Right atrium auricular region (tissue), 2 donors: ENCODE measurements around the gene ELAVL2. TPM values are rescaled to one million over a fixed set of nuclear protein-coding genes. Genes with fewer than 3 reads are reported as not detected.

Experiments used
- DNase-seq: peaks from one replicate; pipeline ENCODE4 v3.0.0-alpha.2; 2019; ENCODE audit warnings: low spot score
- H3K27ac ChIP-seq, 2 donors: fragments of 200-600 bp; sonication (generic); 1 replicate in 1 of 2; 2 replicates in 1 of 2; pipeline ENCODE4 v1.5.1; 2016 to 2019
- H3K27me3 ChIP-seq, 2 donors: fragments of 200-600 bp; sonication (generic); one replicate each; pipeline versions ENCODE4 v1.5.1 to v1.6.0; 2017 to 2019
- H3K36me3 ChIP-seq: fragments of 200-600 bp; sonication (generic); one replicate; pipeline ENCODE4 v1.5.1; 2016
- H3K4me1 ChIP-seq, 2 donors: fragments of 200-600 bp; sonication (generic); one replicate each; pipeline versions ENCODE4 v1.5.1 to v1.6.0; 2017 to 2019
- H3K4me3 ChIP-seq, 2 donors: fragments of 200-600 bp; sonication (generic); 1 replicate in 1 of 2; 2 replicates in 1 of 2; pipeline ENCODE4 v1.5.1; 2017 to 2019; ENCODE audit warnings: mild to moderate bottlenecking in 1 of 2, moderate library complexity in 1 of 2
- H3K9me3 ChIP-seq, 2 donors: fragments of 200-600 bp; sonication (generic); one replicate each; pipeline ENCODE4 v1.5.1; 2019
- total RNA-seq, 2 donors: library from RNA; depleted of rRNA; stranded (reverse); fragments of >200 nt; gene quantifications; one replicate each; pipeline ENCODE4 v1.1.0, GENCODE V29; 2016
- TF ChIP-seq, protein P1 (sequence below), 2 donors: fragments of 200-600 bp; sonication (generic); IDR thresholded peaks; one replicate each; pipeline ENCODE4 v1.5.1; 2019; ENCODE audit warnings: antibody characterized with exemption in 2 of 2

Gene ELAVL2
- total RNA-seq, 2 donors from 2014 or later: 0.24 TPM; not detected in 1

GRCh38 chr9:23798325-23798724, 27.7 kb downstream of the ELAVL2 start:
- TF ChIP-seq, protein P1, sequence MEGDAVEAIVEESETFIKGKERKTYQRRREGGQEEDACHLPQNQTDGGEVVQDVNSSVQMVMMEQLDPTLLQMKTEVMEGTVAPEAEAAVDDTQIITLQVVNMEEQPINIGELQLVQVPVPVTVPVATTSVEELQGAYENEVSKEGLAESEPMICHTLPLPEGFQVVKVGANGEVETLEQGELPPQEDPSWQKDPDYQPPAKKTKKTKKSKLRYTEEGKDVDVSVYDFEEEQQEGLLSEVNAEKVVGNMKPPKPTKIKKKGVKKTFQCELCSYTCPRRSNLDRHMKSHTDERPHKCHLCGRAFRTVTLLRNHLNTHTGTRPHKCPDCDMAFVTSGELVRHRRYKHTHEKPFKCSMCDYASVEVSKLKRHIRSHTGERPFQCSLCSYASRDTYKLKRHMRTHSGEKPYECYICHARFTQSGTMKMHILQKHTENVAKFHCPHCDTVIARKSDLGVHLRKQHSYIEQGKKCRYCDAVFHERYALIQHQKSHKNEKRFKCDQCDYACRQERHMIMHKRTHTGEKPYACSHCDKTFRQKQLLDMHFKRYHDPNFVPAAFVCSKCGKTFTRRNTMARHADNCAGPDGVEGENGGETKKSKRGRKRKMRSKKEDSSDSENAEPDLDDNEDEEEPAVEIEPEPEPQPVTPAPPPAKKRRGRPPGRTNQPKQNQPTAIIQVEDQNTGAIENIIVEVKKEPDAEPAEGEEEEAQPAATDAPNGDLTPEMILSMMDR (IDR thresholded peaks at IDR 0.05): no peak
- Histone ChIP-seq H3K27me3 (no peaks in the 10 kb centered on the region), H3K4me1 (no peaks in the 10 kb centered on the region), H3K4me3 (no peak overlapping the region), H3K27ac (no peak overlapping the region), H3K36me3 (no peaks in the 10 kb centered on the region), H3K9me3 (no peaks in the 10 kb centered on the region)
- no peak for DNase-seq

GRCh38 chr9:23796209-23796608, 29.8 kb downstream of the ELAVL2 start:
- Histone ChIP-seq H3K27me3 (no peaks in the 10 kb centered on the region), H3K27ac (no peak overlapping the region)
- TF ChIP-seq, protein P1 (IDR thresholded peaks at IDR 0.05): no peak

GRCh38 chr9:23790351-23791260, 35.4 kb downstream of the ELAVL2 start:
- H3K27ac ChIP-seq: no peak overlapping the region
- no peak overlapping the region for H3K4me3 ChIP-seq
- TF ChIP-seq, protein P1 (IDR thresholded peaks at IDR 0.05): no peak
- H3K27me3 ChIP-seq: no peaks in the 10 kb centered on the region
- H3K36me3 ChIP-seq: no peaks in the 10 kb centered on the region
- H3K4me1 ChIP-seq: no peaks in the 10 kb centered on the region
- H3K9me3 ChIP-seq: no peaks in the 10 kb centered on the region
- DNase-seq: no peak

More at GRCh38 chr9:23796209-23796608, 29.8 kb downstream of the ELAVL2 start:
- no peak for DNase-seq
- no peaks in the 10 kb centered on the region for H3K9me3 ChIP-seq
- no peaks in the 10 kb centered on the region for H3K4me1 ChIP-seq
- H3K36me3 ChIP-seq: no peaks in the 10 kb centered on the region
- no peak overlapping the region for H3K4me3 ChIP-seq

- TF ChIP-seq, protein P1 (IDR thresholded peaks at IDR 0.05): no peak
- no peak overlapping the region for H3K4me3 ChIP-seq
- no peaks in the 10 kb centered on the region for H3K36me3 ChIP-seq
- H3K4me1 ChIP-seq: no peaks in the 10 kb centered on the region
- H3K9me3 ChIP-seq: no peaks in the 10 kb centered on the region
- no peaks in the 10 kb centered on the region for H3K27me3 ChIP-seq
- H3K27ac ChIP-seq: no peak overlapping the region
- no peak for DNase-seq
Observed at GRCh38 chr9:23789529-23790254, 36.3 kb downstream of the ELAVL2 start.

- TF ChIP-seq, protein P1 (IDR thresholded peaks at IDR 0.05): no peak
- Histone ChIP-seq H3K9me3 (no peaks in the 10 kb centered on the region), H3K27ac (no peak overlapping the region), H3K4me3 (no peak overlapping the region), H3K27me3 (no peaks in the 10 kb centered on the region), H3K36me3 (no peaks in the 10 kb centered on the region), H3K4me1 (no peaks in the 10 kb centered on the region)
- DNase-seq: no peak
Observed at GRCh38 chr9:23784962-23785361, 41.1 kb downstream of the ELAVL2 start.
